GM21717 (cell line): ENCODE measurements around the gene STXBP4.
"Not testable (repeated sequence)": the region's sequence is repeated elsewhere in the genome, so short reads cannot be mapped to it uniquely, and the experiment has no call there.

ENCODE experiments used
- ATAC-seq: cut with Tn5 transposase; IDR thresholded peaks from one replicate; pipeline ENCODE4 v1.9.1; 2021; ENCODE audit warnings: mild to moderate bottlenecking, moderate library complexity; ENCODE audit not compliant: unreplicated experiment

Gene STXBP4

DNA sequence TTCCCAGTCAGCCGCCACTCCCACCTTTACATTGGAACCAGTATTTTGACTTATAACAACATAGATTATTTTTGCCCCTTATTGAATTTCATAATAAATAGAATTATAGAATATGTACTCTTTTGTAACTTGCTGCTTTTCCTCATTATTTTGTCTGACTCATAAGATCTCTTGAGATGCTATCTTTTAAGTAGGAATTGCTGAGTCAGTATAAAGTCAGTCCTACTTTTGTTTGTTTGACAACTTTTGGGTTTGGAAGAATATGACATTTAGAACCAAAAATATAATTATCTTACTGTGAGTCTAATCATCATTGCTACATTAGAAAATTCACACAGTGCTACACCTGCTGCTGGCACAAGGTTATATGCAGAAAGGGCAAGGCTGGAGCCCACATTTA is 69.7 kb downstream of the STXBP4 start:
- ATAC-seq: no peak

- no peak for ATAC-seq
Observed at GRCh38 chr17:55040611-55041010, 72.0 kb downstream of the STXBP4 start.

DNA sequence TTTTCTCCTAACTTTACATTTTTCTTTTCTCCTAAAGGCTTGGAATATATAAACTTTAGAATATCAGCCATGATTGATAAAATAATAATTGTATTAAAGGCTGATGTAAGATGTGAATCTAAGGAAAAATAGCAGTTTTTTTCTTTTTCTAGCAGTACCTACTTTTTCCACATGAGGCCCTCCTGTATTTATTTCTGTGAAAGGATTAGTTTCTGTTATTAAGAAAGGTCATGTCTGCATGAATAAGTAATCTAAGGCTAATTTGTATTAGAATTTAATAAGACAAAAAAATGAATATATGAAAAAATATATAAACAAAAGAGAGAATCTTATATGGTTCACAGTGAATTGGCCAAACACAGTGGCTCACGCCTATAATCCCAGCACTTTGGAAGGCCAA is 85.3 kb downstream of the STXBP4 start:
- no peak for ATAC-seq

DNA sequence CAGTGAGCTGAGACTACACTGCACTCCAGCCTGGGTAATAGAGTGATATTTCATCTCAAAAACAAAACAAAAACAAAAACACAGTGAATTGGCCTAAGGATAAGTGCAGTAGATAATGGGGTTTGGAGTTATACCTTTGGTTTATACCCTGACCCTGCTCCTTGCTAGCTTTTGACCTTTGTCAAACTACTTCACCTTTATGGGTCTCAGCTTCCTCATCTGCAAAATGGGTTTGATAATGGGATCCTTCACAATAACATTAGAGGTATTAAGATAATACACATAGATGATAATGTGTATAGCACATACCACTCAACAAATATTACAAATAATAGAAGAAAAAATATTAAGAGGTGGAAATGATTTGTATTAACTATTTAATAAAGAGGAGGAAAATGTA is 85.9 kb downstream of the STXBP4 start:
- ATAC-seq: no peak

DNA sequence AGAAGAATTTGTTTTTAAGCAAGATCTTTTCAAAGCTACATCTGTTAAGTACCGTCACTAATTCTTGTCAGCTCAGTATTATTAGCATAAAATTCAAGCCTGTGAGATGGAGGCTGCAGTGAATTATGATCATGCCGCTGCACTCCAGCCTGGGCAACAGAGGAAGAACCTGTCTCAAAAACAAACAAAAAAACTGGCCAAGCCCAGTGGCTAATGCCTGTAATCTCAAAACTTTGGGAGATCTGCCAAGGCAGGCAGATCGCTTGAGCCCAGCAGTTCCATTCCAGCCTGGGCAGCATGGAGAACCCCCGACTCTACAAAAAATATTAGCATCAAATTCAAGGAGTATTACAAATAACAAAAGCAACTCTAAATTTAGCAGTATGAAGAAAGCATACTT is 88.0 kb downstream of the STXBP4 start:
- no peak for ATAC-seq

DNA sequence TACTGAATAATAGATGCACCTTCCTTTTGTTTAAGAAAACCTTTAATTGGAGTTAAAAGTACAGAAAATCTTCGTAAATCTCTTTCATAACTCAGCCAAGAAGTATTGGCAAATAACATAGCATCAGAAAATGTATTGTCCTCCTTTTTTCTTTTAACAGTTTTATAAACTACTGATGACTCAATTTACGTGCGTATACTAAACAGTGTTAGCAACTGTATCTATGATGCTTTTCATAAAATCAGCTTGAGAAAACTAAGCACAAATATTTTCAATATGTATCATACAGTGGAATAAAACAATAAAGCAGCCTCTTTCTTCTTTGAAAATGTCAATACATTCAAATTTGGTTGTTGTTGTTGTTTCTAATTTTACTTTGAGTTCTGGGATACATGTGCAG is 88.6 kb downstream of the STXBP4 start:
- no peak for ATAC-seq

DNA sequence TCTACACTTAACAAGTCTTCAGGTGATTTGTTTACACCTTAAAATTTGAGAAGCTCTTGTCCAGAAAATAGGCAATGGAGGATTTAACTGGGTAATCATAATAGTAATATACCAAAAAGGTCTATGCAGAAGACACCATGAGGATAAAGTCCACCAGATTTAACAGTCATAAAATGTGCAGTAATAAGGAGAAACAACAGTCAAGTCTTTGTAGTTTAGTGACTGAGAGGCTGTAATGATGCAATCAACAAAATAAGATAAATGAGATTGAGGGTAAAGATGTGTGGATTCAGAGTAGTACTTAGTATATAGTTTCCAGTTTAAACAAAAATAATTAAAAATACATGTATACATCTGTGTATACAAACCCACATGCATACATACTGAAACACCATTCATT is 91.2 kb downstream of the STXBP4 start:
- no peak for ATAC-seq

DNA sequence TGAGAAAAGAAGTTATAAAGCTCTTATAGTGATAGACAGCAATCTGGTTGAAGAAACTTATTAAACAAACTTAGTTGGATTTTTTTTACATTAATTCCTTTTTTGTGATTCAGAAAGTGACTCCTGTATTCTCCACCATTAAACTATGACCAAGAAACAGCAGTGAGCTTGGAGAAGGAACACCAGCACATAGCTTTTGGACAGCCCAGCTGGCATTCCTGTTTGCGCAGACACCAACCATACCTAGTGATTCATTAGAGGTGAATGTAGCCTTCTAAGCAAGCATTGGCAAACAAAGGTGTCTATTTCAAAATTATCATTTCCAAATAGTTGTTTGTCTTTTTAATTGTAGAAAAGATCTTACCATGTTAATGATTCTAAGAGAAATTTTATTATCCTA is 94.4 kb downstream of the STXBP4 start:
- ATAC-seq: no peak

- no peak for ATAC-seq
Observed at GRCh38 chr17:55063885-55064874, 95.6 kb downstream of the STXBP4 start.

- no peak for ATAC-seq
Observed at GRCh38 chr17:55067697-55068439, 99.3 kb downstream of the STXBP4 start.

DNA sequence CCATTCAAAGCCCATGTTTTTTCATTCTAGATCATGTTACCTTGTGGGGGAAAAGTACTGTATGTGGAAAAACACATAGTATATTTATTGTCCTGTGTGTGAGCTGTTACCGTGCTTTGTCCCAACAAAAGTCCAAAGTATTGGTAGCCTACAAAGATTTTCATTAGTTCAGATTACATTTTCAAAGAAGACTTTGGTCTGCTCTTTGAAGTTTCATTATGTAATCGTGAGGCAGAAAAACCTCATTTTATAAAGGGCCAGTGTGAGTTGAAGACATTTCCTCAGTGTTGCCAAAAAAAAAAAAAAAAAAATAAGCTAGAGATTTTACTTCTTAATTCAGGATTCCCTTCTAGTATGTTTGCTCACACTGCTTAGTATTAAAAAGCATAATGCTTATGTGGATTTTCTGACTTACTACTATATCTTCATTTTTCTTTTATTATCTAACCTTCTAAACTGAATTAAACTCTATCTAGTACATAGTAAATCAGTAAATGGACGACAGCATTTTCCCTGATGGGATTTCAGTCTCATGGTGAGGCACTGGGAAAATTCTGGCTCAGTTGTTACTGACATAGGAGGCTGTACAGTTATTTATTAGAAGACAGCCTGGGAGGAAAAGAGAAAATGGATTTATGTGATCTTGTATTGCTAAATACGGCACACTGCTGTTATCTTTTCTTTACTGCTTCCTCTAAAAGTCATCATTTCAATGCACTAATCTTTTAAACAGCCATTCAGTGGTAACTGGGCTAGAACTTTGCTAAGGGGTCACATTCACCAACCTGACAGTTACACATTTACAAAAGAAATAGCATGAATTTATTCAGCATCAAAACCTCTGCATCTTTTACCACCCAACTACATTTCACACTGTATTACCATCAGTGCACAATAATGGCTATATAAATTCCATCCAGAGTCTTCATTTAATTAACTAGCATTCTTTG is 100.6 kb downstream of the STXBP4 start:
- no peak for ATAC-seq

- ATAC-seq: no peak
Observed at GRCh38 chr17:55069983-55070529, 101.5 kb downstream of the STXBP4 start.

DNA sequence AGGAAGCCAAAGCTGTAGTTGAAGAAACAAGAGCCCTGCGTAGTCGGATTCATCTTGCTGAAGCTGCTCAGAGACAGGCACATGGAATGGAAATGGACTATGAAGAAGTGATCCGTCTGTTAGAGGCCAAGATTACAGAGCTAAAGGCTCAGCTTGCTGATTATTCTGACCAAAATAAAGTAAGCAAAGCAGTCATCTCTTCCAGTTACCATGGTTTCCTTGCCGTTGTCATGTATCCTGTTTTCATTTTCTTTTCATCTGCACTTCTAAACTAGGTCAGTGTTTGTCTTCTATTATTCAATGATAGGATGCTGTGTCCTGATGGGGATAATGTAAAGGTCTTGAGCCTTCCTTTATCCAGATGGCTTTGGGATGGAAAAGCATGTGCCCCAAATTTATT is 104.3 kb downstream of the STXBP4 start:
- ATAC-seq: no peak

GRCh38 chr17:55073467-55073866 is 104.9 kb downstream of the STXBP4 start:
- ATAC-seq: not testable (repeated sequence)

DNA sequence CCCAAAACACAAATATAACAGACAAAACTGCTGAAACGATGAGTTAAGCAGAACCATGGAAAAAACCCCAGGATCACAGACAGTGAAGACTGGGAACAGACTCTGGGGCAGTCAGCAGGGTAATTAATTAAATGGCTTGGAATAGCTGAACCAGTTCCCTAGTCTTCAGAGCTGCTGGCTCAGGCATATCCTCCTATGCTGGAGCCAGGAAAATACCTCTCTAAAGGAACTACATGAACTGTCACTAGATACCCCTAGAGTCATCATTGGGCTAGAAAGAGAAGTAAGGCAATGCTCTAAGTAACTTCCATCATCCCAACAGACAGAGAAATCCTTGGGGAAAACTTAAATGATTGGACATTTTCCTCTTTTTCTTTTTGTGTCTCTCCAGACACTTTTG is 113.0 kb downstream of the STXBP4 start:
- no peak for ATAC-seq

DNA sequence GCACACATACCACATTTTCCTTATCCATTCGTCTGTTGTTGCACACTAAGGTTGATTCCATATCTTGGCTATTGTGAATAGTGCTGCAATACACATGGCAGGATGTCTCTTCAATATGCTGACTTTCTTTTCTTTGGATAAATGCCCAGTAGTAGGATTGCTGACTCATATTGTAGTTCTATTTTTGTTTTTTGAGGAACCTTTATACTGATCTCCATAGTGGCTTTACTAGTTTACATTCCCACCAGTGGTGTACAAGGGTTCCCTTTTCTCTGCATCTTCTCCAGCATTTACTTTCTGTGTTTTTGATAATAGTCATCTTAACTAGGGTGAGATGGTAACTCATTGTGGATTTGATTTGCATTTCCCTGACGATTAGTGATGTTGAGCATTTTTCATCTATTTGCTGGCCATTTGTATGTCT is 118.1 kb downstream of the STXBP4 start:
- ATAC-seq: no peak

GRCh38 chr17:55089256-55089655 is 120.7 kb downstream of the STXBP4 start:
- no peak for ATAC-seq

DNA sequence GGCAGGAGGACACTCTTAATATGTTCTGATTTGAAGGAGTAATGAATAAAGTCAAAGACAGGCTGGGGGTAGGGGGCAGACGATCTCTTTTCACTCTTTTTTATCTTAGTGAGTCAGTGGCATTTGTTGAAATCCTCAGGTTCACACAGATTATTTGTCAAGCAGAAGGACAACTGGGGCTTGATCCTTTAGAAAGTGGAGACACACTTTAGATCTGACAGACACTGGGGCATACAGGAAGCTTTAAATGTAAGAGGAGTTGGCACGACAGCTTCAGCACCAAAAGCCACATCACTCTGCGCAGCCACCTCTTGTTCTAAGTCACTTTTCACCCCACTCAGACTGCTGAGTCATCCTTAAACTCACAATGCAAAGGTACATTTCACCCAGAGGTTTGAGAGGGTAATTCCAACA is 121.5 kb downstream of the STXBP4 start:
- peak; percentile 98 for ATAC-seq

DNA sequence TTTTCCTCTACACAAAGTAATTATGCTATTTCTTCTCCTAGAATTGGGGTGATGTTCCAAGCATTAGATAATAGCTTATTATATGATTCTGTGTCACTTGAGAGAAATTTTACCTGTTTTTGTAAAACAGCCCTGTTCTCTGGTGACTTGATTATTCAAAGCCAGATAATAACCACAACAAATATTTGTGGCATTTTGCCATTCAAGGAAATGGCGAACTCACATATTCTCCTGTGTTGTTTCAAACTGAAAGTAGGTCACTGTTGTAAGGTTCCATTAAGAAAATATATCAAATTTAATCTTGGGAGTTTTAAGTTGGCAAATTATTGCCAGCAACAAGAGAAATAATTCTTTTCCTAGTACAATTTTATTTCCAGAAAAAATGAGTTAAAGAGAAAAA is 124.8 kb downstream of the STXBP4 start:
- ATAC-seq: no peak

DNA sequence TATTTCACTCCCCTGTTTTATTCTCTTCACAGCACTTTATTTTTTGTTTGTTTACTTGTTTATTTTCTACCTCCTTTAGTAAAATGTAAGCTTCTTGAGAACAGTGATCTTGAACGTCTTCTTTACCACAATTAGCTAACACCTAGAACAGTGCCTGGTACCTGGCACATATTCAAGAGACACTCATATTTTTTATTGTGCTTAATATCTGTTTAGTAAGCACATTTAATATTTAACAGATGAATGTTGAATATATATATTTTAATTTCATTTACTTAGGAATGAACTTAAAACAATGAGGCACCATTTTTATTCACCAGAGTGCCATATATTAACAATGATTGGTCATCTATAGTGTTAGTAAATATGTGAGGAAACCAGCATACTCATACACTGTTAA is 130.2 kb downstream of the STXBP4 start:
- no peak for ATAC-seq

DNA sequence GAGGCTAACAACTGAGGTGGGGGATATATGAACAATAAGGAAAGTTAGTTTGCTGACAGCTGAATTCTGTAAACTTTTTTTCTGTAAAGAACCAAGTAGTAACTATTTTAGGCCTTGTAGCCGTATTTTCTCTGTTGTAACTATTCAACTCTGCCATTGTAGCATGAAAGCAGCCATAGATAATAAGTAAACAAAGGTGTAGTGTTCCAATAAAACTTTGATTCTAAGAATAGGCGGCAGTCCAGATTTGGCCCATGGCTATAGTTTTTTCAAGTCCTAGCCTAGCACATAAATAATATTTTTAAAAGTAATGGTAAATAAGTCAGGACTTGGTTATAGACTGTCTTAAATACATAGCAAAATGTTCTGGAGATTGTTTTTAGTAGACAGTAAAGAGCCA is 142.0 kb downstream of the STXBP4 start:
- ATAC-seq: no peak
